T-helper 1 cell (primary cell): ENCODE measurements around the gene BTBD1.
"Not testable (repeated sequence)": the region's sequence is repeated elsewhere in the genome, so short reads cannot be mapped to it uniquely, and the experiment has no call there.

Source experiments
- DNase-seq, 5 donors: peaks; one replicate each; pipeline ENCODE4 v3.0.0-alpha.2; 2012 to 2020

Gene BTBD1

GRCh38 chr15:83053151-83053550 lies 13.9 kb downstream of the BTBD1 start:
- no peak for DNase-seq

GRCh38 chr15:83046558-83047127 lies 20.4 kb downstream of the BTBD1 start:
- no peak for DNase-seq

- no peak for DNase-seq
Measured at GRCh38 chr15:83044156-83044555, 22.9 kb downstream of the BTBD1 start.

GRCh38 chr15:83039206-83039605 lies 27.8 kb downstream of the BTBD1 start:
- DNase-seq: no peak

GRCh38 chr15:83036253-83036652 lies 30.8 kb downstream of the BTBD1 start:
- DNase-seq: peak in 1 of 5 donors; percentile 31

DNA sequence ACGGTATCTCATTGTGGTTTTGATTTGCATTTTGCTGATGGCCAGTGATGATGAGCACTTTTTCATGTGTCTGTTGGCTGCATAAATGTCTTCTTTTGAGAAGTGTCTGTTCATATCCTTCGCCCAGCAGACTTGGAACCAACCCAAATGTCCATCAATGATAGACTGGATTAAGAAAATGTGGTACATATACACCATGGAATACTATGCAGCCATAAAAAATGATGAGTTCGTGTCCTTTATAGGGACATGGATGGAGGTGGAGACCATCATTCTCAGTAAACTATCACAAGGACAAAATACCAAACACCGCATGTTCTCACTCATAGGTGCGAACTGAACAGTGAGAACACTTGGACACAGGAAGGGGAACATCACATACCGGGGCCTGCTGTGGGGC lies 35.8 kb downstream of the BTBD1 start:
- not testable (repeated sequence) for DNase-seq

DNA sequence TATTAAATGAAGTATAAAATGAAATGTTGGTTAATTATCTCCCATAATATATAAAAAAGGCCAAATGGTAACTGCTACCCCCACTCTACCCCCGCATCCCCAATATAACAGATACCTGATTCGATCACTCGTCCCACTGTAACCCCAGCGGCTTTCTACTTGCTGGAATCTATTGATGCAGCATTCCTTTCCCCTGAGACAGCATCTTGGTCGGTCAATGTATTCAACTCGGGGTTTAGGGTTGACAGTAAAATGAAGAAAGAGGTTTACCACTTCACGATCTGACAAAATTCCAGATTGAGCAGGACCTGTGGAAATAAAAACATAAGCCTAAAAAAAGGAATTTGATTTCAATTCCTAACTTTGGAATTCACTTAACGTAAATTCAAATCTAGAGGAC lies 37.0 kb downstream of the BTBD1 start:
- no peak for DNase-seq

DNA sequence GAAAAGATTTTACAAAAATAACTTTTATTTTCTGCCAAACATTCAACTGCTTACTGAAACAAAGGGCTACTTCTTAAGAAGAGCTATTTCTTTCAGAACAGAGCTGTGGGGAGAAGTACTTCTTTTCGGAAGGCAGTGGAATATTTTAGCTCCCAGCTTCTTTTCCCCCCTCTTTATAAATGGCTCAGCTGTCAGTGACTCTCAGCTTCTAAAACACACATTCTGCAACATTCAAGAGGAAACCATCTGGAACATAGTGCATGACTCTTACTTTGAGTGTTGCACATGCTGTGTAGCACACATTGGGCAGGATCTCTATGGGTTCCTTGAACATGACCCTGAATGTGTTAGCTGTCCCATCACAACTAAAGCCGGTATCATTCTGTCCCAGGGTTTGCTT lies 48.6 kb downstream of the BTBD1 start:
- DNase-seq: no peak

DNA sequence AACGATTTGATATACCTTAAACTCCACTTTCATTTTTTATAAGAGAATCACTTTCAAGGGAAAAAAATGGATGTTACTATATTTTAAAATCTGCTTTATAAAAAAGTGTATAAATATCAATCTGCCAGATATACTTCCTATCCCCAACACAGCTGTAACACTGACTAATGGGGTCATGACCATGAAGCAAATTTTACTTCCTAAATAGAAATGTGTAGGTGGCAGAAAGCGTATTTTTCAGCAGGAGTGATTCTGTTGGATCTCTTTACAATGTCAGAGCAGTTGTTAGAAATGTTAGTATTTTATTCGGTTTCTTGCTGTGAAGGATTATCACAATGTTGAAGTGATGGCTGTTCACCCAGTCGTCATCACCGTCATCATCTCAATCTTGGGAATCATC lies 50.1 kb downstream of the BTBD1 start:
- no peak for DNase-seq

GRCh38 chr15:83015361-83015760 lies 51.7 kb downstream of the BTBD1 start:
- DNase-seq: no peak

GRCh38 chr15:83014205-83014653 lies 52.8 kb downstream of the BTBD1 start:
- DNase-seq: peak in 1 of 5 donors; percentile 6

DNA sequence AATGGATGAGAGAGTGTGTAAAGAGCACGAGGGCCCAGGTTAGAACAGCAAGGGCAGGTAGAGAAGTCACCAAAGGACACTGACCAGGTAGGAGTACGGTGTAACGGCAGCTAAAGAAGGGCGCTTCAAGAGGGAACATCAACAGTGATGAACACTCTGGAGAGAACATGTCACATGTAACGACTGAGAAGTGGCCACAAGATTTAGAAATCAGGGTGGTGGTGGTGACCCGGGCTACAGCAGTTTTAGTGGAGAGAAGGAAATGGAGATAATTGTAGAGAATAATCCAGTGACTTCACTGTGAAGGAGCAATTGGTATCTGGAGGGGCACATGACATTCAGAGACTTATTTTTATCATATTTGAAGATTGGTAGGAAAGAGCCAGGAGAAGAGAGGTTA lies 54.4 kb downstream of the BTBD1 start:
- DNase-seq: no peak

GRCh38 chr15:83012076-83012426 lies 55.0 kb downstream of the BTBD1 start:
- DNase-seq: no peak

DNA sequence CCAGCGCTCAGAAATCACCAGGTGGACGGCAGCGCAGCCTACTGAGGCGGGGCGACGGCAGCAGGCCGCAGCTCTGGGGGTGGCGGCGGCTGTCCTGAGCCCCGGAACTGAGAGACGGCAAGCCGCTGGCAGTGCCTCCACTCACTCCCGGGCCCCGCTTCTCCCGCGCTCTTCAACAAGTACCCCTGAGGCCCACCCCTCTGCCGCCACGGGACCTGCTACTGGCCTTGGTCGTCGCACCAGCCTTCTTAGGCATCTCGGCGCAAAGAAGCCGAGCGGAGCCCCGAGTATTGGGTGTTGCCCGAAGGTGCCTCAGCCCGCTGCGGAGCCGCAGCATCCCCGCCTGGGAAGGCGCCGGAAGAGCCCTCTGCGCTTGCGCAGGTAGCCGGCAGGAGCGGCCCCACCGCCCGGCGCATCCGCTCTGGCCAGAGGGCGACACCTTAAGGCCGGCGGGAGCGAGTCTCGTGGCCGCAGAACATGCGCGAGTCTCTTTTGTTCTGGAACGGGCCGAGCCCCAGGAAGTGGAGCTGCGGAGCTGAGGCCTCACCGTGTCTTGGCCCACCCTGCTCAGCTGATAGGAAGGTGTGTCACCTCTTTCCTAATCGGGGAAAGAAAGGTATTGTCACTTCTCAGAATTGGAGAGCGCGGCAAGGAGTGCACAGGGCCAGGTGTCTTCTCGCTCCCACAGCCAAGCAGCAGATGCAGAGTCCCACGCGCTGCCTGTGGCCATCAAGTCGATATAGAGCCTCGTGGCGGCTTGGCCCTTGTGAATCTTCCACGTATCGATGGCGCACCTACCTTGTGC lies 55.6 kb downstream of the BTBD1 start, which contains the start of gene C15orf40:
Gene C15orf40 (minus strand): TSS at position 369 of the 805 bp plus-strand sequence. CDS start 32 bp downstream, at position 337.
- peak; percentile 66 to 91 (median 75) for DNase-seq

DNA sequence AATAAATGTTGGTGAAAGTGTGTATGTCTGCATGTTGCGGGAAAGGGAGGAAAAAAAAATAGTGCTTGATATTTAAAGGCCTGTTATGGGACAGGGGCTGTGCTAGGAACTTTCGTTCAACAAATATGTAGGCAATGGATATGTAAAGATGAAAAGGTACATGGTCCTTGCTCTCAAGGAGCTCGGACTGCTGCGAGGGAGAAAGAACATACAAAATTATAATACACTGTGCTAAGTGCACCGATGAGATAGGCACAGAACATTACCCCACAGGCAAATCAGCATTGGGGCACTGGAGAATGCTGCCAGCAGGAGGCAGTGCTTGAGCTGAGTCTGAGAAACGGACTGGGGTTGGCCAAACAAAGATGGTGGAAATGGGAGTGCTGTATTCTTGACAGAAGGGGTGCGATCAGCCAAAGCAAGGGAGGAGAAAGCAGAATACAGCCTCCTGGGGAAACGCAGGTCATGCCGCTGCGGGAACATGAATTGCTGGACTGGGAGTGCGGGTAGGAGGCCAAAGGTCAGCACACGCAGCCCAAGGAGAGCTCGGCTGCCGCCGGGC lies 56.3 kb downstream of the BTBD1 start:
- DNase-seq: peak; percentile 28 to 83 (median 52)

- DNase-seq: not testable (repeated sequence)
Measured at GRCh38 chr15:83000672-83001031, 66.4 kb downstream of the BTBD1 start.

GRCh38 chr15:82999905-83000671 lies 67.0 kb downstream of the BTBD1 start:
- DNase-seq: peak in 2 of 5 donors; percentile 23 to 64

GRCh38 chr15:82999426-82999825 lies 67.6 kb downstream of the BTBD1 start:
- DNase-seq: no peak

DNA sequence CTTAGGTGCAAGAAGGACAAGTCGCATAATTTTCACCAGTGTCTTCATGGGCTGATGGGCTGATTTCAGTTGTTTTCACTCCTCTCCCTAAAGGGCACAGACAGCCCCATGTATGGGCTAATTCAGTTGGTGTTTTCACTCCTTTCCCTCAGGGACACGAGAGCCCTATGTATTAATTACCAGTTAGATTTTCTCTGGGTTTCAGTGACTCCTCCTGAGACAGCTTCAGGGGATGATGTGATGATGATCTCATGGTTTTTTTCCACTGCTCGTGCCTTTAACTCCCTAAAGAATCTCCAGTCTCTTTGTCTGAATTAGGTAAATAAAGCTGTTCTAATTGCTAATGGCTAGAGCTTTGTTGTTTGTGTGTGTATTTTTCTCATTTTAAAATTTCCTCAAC lies 71.1 kb downstream of the BTBD1 start:
- DNase-seq: no peak

GRCh38 chr15:82995076-82995475 lies 72.0 kb downstream of the BTBD1 start:
- no peak for DNase-seq

DNA sequence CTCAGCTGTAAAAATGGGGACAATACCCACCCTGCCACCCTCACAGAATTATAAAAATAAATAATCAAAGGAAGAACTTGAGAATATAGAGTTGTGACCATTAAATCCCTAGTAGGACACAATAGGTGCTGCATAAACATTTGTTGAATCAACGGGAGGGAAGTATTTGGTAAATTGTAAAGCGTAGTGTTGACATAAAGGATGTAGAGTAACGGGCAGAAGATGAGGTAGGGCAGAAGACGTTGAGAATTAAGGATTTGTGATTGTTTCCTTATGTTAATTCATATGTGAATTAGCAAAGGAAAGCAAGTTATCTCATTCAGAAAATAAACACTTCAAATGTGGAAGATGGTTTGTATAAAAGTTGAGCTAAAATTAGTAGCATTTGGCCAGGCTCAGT lies 73.9 kb downstream of the BTBD1 start:
- DNase-seq: no peak

DNA sequence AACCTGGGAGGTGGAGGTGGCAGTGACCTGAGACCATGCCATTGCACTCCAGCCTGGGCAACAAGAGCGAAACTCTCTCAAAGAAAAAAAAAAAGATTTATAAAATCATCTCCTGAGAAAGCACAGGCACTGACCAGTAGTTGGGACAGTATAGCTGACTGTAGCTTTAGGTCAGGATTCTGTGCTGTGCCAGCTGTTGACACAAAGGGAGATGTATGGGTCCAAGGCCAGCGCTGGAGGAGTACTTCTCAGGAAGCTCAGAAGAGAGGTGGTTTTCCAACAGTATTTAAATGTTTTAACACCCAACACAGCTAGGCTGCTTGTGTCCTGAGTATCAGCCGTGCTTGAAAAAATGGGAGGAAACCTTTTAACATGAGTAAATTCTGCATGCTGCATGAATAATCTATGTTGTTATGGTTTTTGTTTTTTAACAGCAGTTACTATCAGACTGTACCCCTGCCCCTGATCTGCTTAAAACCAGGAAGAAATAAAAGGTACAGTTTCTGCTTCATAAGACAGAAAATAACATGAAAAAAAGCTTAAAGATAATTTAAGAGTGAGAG lies 74.5 kb downstream of the BTBD1 start:
- DNase-seq: no peak

DNA sequence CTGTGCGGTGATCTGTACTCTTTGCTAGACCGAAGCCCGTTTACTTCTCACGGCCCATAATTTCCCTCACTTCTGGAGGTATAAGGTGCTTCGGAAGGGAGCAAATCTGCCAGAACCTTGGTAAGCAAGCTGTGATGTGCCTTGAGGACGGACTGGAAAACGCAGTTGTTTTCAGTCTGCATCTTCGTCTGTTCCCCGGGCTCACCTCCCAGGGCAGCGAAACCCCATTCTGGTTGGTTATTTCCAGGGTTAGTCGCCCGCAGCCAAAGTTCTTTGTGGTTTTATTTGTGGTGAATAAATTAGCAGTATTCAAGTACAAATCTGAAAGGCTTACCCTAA lies 80.6 kb downstream of the BTBD1 start:
- peak in 3 of 5 donors; percentile 12 to 19 (median 14) for DNase-seq
